GM12873 (cell line): ENCODE measurements around the gene CRLF1.

Experiments used
- CTCF ChIP-seq: IDR thresholded peaks from 2 replicates; pipeline ENCODE4 v1.5.1; 2012; ENCODE audit warnings: low read depth, mild to moderate bottlenecking, moderate library complexity, low read length, control low read depth; ENCODE audit not compliant: insufficient read depth; ENCODE audit errors: missing control alignments

CRLF1 gene

GRCh38 chr19:18597809-18598660 lies 8.6 kb downstream of the CRLF1 start:
- TF ChIP-seq CTCF, result no peak

- no peak for TF ChIP-seq CTCF
Measured at GRCh38 chr19:18596752-18597157, 9.8 kb downstream of the CRLF1 start.

- no peak for TF ChIP-seq CTCF
Measured at GRCh38 chr19:18595475-18595874, 11.1 kb downstream of the CRLF1 start.

GRCh38 chr19:18594824-18595373 lies 11.7 kb downstream of the CRLF1 start:
- TF ChIP-seq CTCF, result no peak

- peak; percentile 83 for TF ChIP-seq CTCF
Measured at GRCh38 chr19:18594096-18594823, 12.3 kb downstream of the CRLF1 start.

GRCh38 chr19:18593367-18594095 lies 13.1 kb downstream of the CRLF1 start:
- TF ChIP-seq CTCF, result no peak

- TF ChIP-seq CTCF, result no peak
Measured at GRCh38 chr19:18591735-18592385, 14.7 kb downstream of the CRLF1 start.
